H1 (cell line): ENCODE results near the gene GRIK4. TPM values are rescaled to one million over a fixed set of nuclear protein-coding genes. Genes with fewer than 3 reads are reported as not detected.
A peak's percentile ranks its signal among the peaks of the same experiment; 100 is the strongest.

Experiments used
- ASH2L ChIP-seq: fragments of 200-600, 300-600 bp; sonication (generic); IDR thresholded peaks from one replicate; pipeline ENCODE4 v1.7.1; 2017; ENCODE audit warnings: low read length
- CHD2 ChIP-seq: IDR thresholded peaks from 2 replicates; pipeline ENCODE4 v1.6.1; 2012; ENCODE audit warnings: low read length, improper control_type of control experiment
- CTBP2 ChIP-seq: IDR thresholded peaks from 2 replicates; pipeline ENCODE4 v1.7.0; 2011; ENCODE audit warnings: borderline replicate concordance, mild to moderate bottlenecking, moderate library complexity, mixed read lengths, low read length; ENCODE audit not compliant: insufficient read depth, insufficient read length
- EGR1 ChIP-seq: IDR thresholded peaks from 2 replicates; pipeline ENCODE4 v1.6.1; 2011; ENCODE audit warnings: low read depth, low read length, borderline replicate concordance
- EP300 ChIP-seq, 2 experiments: IDR thresholded peaks; 1 replicate in 1 of 2; 2 replicates in 1 of 2; pipeline ENCODE4 v1.6.1; 2011 to 2012; ENCODE audit warnings: low read depth in 2 of 2, low read length in 2 of 2, mild to moderate bottlenecking in 2 of 2, borderline replicate concordance in 1 of 2, inconsistent platforms in 1 of 2, moderate library complexity in 1 of 2
- POLR2AphosphoS5 ChIP-seq: IDR thresholded peaks from 2 replicates; pipeline ENCODE4 v1.6.1; 2011; ENCODE audit warnings: low read depth, low read length
- RAD21 ChIP-seq, 2 experiments: IDR thresholded peaks in 1 of 2; conservative IDR thresholded peaks in 1 of 2; 2 replicates each; pipeline ENCODE4 v1.6.1; 2011; ENCODE audit warnings: low read depth in 2 of 2, low read length in 2 of 2, improper control_type of control experiment in 1 of 2, inconsistent platforms in 1 of 2, mild to moderate bottlenecking in 1 of 2, moderate library complexity in 1 of 2
- RBBP5 ChIP-seq: IDR thresholded peaks from 2 replicates; pipeline ENCODE4 v1.7.1; 2012; ENCODE audit warnings: low read depth, mild to moderate bottlenecking, inconsistent platforms, low read length, moderate library complexity, borderline replicate concordance
- SAP30 ChIP-seq: fragments of 300-600 bp; sonication (generic); IDR thresholded peaks from 2 replicates; pipeline ENCODE4 v1.7.1; 2012; ENCODE audit warnings: low read length, moderate library complexity, mild to moderate bottlenecking, inconsistent platforms; ENCODE audit not compliant: insufficient read depth, insufficient replicate concordance
- SP1 ChIP-seq: IDR thresholded peaks from 2 replicates; pipeline ENCODE4 v1.6.1; 2011; ENCODE audit warnings: low read depth, low read length
- SP2 ChIP-seq: IDR thresholded peaks from 2 replicates; pipeline ENCODE4 v1.6.1; 2012; ENCODE audit warnings: mild to moderate bottlenecking, low read length, inconsistent platforms
- TAF7 ChIP-seq: optimal IDR thresholded peaks from 2 replicates; pipeline ENCODE3; 2011; ENCODE audit warnings: low read depth, mild to moderate bottlenecking, inconsistent platforms, low read length, moderate library complexity, borderline replicate concordance
- TCF12 ChIP-seq: IDR thresholded peaks from 2 replicates; pipeline ENCODE4 v1.6.1; 2011; ENCODE audit warnings: low read depth, mild to moderate bottlenecking, low read length
- polyA plus RNA-seq, 7 experiments: library from polyadenylated mRNA; depleted of rRNA in 3 of 7; stranded (reverse) in 5 of 7; unstranded in 2 of 7; fragments of >200 nt in 5 of 7; fragments of 200-250 nt in 2 of 7; gene quantifications; 1 replicate in 5 of 7; 2 replicates in 1 of 7; 4 replicates in 1 of 7; pipeline versions ENCODE4 v1.2.1 to v1.2.3, GENCODE V29; 2011 to 2013; ENCODE audit warnings: missing spikeins in 2 of 7, mixed read lengths in 2 of 7
- total RNA-seq: library from RNA; stranded (reverse); fragmentation: NEBNext Ultra II Directional; extraction: Animal tissue kit (Norgen Biotek cat#: 25700); gene quantifications from 2 replicates; pipeline ENCODE4 v1.2.1, GENCODE V29; 2021
- TF ChIP-seq, protein P1 (sequence below): IDR thresholded peaks from 2 replicates; pipeline ENCODE4 v1.6.1; 2012; ENCODE audit warnings: low read length, inconsistent platforms
- TF ChIP-seq, protein P2 (sequence below), 3 experiments: IDR thresholded peaks; 1 replicate in 2 of 3; 2 replicates in 1 of 3; pipeline versions ENCODE4 v1.5.1 to v1.6.1; 2011; ENCODE audit warnings: low read length in 3 of 3, mild to moderate bottlenecking in 3 of 3, inconsistent platforms in 2 of 3, low read depth in 1 of 3, moderate library complexity in 1 of 3; ENCODE audit not compliant: insufficient read depth in 1 of 3; ENCODE audit errors: control extremely low read depth in 1 of 3

GRIK4 gene
- total and polyA plus RNA-seq, 2 of the 8 experiments (the other 6 are each of a cell fraction or from before 2014, with no cell fraction given), result 1.2 to 2.9 TPM

DNA sequence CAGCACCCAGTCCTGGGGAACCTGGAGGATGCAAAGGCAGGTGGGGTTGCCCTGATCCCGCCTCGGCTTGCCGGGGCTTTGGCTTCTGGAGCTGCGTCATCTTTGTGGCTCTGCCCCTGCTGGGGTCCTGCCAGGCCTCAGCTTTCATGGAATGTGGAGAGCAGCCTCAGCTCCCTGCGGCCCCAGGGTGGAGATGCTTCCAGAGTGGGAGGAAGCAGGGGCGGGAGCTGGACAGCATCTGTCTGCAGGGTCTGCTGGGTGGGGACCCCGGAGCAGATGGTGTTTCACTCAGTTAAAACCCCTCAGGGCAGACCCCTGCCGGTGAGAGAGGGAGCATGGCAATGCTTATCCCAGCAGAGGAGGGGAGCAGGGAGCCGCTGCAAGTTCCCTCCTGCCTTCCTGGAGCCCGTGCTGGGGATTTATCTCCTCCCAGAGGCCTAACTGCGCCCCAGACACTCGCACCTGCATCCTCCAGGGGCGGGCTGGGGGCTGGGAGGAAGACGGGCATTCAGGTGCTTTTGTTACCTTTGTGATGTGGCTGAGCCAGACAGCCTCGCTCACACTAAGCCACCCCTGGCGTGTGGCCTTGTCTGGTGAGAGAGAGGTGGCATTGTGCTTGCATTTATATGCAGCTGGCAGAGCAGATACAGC is 15.7 kb downstream of the GRIK4 start (continued):
- TF ChIP-seq TAF7 (peak; percentile 38), POLR2AphosphoS5 (peak; percentile 32; the same call in 1 of the 2 replicates), SP1 (peak; percentile 59), RAD21 (IDR thresholded peaks at IDR 0.05 in 1 of 2, conservative IDR thresholded peaks at IDR 0.05 in 1 of 2; ENCODE audit: low read depth in 2 of 2, low read length in 2 of 2) (peak in 1 of 2 experiments; percentile 49; a peak in 3 of 4 replicates), CTBP2 (peak; percentile 92), EGR1 (peak; percentile 69; the same call in 1 of the 2 replicates), SAP30 (no peak), ASH2L (peak; percentile 53), EP300 (IDR thresholded peaks at IDR 0.05; ENCODE audit: borderline replicate concordance in 1 of 2, low read depth in 2 of 2, low read length in 2 of 2) (peak in 1 of 2 experiments; percentile 80; a peak in 1 of 3 replicates), TCF12 (peak; percentile 96), RBBP5 (no peak), SP2 (no peak), CHD2 (no peak)
- TF ChIP-seq, protein P1, sequence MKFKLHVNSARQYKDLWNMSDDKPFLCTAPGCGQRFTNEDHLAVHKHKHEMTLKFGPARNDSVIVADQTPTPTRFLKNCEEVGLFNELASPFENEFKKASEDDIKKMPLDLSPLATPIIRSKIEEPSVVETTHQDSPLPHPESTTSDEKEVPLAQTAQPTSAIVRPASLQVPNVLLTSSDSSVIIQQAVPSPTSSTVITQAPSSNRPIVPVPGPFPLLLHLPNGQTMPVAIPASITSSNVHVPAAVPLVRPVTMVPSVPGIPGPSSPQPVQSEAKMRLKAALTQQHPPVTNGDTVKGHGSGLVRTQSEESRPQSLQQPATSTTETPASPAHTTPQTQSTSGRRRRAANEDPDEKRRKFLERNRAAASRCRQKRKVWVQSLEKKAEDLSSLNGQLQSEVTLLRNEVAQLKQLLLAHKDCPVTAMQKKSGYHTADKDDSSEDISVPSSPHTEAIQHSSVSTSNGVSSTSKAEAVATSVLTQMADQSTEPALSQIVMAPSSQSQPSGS, result peak; percentile 26; the same call in 1 of the 2 replicates
- TF ChIP-seq, protein P2, sequence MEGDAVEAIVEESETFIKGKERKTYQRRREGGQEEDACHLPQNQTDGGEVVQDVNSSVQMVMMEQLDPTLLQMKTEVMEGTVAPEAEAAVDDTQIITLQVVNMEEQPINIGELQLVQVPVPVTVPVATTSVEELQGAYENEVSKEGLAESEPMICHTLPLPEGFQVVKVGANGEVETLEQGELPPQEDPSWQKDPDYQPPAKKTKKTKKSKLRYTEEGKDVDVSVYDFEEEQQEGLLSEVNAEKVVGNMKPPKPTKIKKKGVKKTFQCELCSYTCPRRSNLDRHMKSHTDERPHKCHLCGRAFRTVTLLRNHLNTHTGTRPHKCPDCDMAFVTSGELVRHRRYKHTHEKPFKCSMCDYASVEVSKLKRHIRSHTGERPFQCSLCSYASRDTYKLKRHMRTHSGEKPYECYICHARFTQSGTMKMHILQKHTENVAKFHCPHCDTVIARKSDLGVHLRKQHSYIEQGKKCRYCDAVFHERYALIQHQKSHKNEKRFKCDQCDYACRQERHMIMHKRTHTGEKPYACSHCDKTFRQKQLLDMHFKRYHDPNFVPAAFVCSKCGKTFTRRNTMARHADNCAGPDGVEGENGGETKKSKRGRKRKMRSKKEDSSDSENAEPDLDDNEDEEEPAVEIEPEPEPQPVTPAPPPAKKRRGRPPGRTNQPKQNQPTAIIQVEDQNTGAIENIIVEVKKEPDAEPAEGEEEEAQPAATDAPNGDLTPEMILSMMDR (IDR thresholded peaks at IDR 0.05; ENCODE audit: control extremely low read depth in 1 of 3, insufficient read depth in 1 of 3, low read depth in 1 of 3, low read length in 3 of 3), result peak; percentile 46 to 56 (median 56)
- TF ChIP-seq, all 59 proteins: peak for 19
